Endodermal cell (in vitro differentiated cells): ENCODE measurements around the gene ATP6V0B. TPM values are rescaled to one million over a fixed set of nuclear protein-coding genes. Genes with fewer than 3 reads are reported as not detected.

Source experiments
- DNase-seq: peaks from one replicate; pipeline ENCODE4 v3.0.0-alpha.2; 2017
- H3K27ac ChIP-seq: 2 replicates; pipeline ENCODE4 v1.5.1; 2013; ENCODE audit warnings: mild to moderate bottlenecking, low read depth, low read length, moderate library complexity
- H3K27me3 ChIP-seq: 2 replicates; pipeline ENCODE4 v1.6.1; 2013; ENCODE audit warnings: mild to moderate bottlenecking, low read length, moderate library complexity; ENCODE audit not compliant: insufficient read depth, control insufficient read depth, poor library complexity, severe bottlenecking
- H3K36me3 ChIP-seq: 2 replicates; pipeline ENCODE4 v1.7.0; 2013; ENCODE audit warnings: mild to moderate bottlenecking, low read length, moderate library complexity; ENCODE audit not compliant: control insufficient read depth, insufficient read depth
- H3K4me1 ChIP-seq: one replicate; pipeline ENCODE4 v1.7.0; 2013; ENCODE audit warnings: low read length; ENCODE audit not compliant: control insufficient read depth, insufficient read depth
- H3K4me3 ChIP-seq: 2 replicates; pipeline ENCODE4 v1.5.1; 2013; ENCODE audit warnings: mild to moderate bottlenecking, low read length, moderate library complexity
- H3K9ac ChIP-seq: 2 replicates; pipeline ENCODE4 v1.6.1; 2013; ENCODE audit warnings: mild to moderate bottlenecking, low read length, moderate library complexity; ENCODE audit not compliant: poor library complexity, severe bottlenecking; ENCODE audit errors: extremely low read depth
- H3K9me3 ChIP-seq: 2 replicates; pipeline ENCODE4 v1.6.1; 2013; ENCODE audit warnings: mild to moderate bottlenecking, low read length, moderate library complexity; ENCODE audit not compliant: control insufficient read depth
- H3K27ac Mint-ChIP-seq: 2 replicates; pipeline ENCODE4 v1.8.0; 2020; ENCODE audit warnings: mixed read lengths
- H3K27me3 Mint-ChIP-seq: 2 replicates; pipeline ENCODE4 v1.8.0; 2021; ENCODE audit warnings: mild to moderate bottlenecking, mixed read lengths; ENCODE audit not compliant: insufficient read depth
- H3K36me3 Mint-ChIP-seq: 2 replicates; pipeline ENCODE4 v1.8.0; 2020; ENCODE audit warnings: low read depth, mixed read lengths
- H3K4me1 Mint-ChIP-seq: 2 replicates; pipeline ENCODE4 v1.8.0; 2020; ENCODE audit warnings: mixed read lengths
- H3K4me3 Mint-ChIP-seq: 2 replicates; pipeline ENCODE4 v1.8.0; 2020; ENCODE audit warnings: mild to moderate bottlenecking, moderate library complexity, mixed read lengths
- H3K9me3 Mint-ChIP-seq: 2 replicates; pipeline ENCODE4 v1.8.0; 2020; ENCODE audit warnings: mild to moderate bottlenecking, mixed read lengths
- CTCF ChIP-seq: fragments of 200-600 bp; sonication (generic); conservative IDR thresholded peaks from 2 replicates; pipeline ENCODE4 v1.5.0; 2021; ENCODE audit warnings: antibody characterized with exemption, mild to moderate bottlenecking
- WGBS, 2 experiments: methylation state at CpG; one replicate each; pipeline versions ENCODE4 v1.1.5 to v1.1.7; 2013; ENCODE audit warnings: missing lambda C conversion rate in 2 of 2, mixed read lengths in 1 of 2; ENCODE audit not compliant: insufficient coverage in 1 of 2, insufficient read length in 1 of 2; 5-methylcytosine and 5-hydroxymethylcytosine counted together
- total RNA-seq, 2 donors: library from RNA; stranded (reverse); fragmentation: NEBNext Ultra II Directional in 1 of 2; extraction: Animal tissue kit (Norgen Biotek cat#: 25700) in 1 of 2; gene quantifications; 2 replicates in 1 of 2; 3 replicates in 1 of 2; pipeline ENCODE4 v1.2.1, GENCODE V29; 2021

Gene ATP6V0B
- total RNA-seq, 2 donors from 2014 or later, result 108 to 116 TPM

DNA sequence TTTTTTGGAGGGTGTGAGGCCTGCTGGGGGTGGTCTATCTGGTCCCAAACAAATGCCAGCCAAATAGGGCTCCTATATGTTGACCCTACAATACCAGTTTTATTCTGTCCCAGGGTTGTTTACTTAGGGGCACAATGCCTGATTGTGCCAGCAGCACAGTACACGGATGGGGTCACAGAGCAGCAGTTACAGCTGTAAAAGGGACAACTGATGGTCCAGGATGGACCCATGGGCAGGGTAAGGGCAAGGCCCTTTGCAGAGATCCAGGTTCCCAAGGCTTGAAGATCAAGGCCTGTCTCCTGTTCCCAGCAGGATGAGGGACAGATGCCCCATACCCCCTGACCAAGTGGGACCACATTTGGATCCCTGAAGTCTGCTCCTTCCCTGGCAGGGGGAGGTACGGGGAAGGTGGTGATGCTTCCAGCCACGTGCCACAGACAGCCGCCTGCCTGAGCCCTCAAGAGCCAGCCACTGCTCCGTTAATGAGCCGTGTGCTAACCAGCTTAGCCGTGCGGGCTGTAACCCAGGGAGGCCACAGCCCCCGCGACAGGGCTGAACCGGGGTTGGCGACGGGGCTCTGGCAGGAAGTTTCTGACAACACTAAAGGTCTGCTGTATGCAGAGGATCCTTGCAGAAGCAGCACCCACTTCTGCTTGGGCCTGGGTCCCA lies 38.3 kb downstream of the ATP6V0B start:
- Histone ChIP-seq H3K36me3 (no peaks in the 10 kb centered on the region), H3K9ac (no peak overlapping the region), H3K4me1 (no peaks in the 10 kb centered on the region), H3K4me3 (no peak overlapping the region), H3K9me3 (no peaks in the 10 kb centered on the region), H3K27ac (no peak overlapping the region), H3K27me3 (no peaks in the 10 kb centered on the region)
- Mint-ChIP-seq H3K4me1 (no peaks in the 10 kb centered on the region), H3K9me3 (no peaks in the 10 kb centered on the region), H3K27me3 (no peaks in the 10 kb centered on the region), H3K36me3 (peaks cover 8% of the 10 kb centered on the region), H3K27ac (no peak overlapping the region), H3K4me3 (no peak overlapping the region)
- no peak for TF ChIP-seq CTCF
- 90 to 96% methylated on average over 13 of the region's 13 CpGs for WGBS, 2 experiments
- no peak for DNase-seq

- Mint-ChIP-seq H3K27ac (no peak overlapping the region), H3K9me3 (no peaks in the 10 kb centered on the region), H3K36me3 (peaks cover 4% of the 10 kb centered on the region), H3K4me1 (no peaks in the 10 kb centered on the region), H3K27me3 (no peaks in the 10 kb centered on the region), H3K4me3 (no peak overlapping the region)
- H3K9ac ChIP-seq, result no peak overlapping the region
- 89 to 100% methylated on average over 1 to 5 of the region's 5 CpGs for WGBS, 2 experiments
- no peaks in the 10 kb centered on the region for H3K4me1 ChIP-seq
- H3K27me3 ChIP-seq, result no peaks in the 10 kb centered on the region
- H3K36me3 ChIP-seq, result no peaks in the 10 kb centered on the region
- no peak overlapping the region for H3K27ac ChIP-seq
- no peak for TF ChIP-seq CTCF
- no peak overlapping the region for H3K4me3 ChIP-seq
- DNase-seq, result no peak
- H3K9me3 ChIP-seq, result no peaks in the 10 kb centered on the region
Observed at GRCh38 chr1:44013949-44014348, 39.2 kb downstream of the ATP6V0B start.

DNA sequence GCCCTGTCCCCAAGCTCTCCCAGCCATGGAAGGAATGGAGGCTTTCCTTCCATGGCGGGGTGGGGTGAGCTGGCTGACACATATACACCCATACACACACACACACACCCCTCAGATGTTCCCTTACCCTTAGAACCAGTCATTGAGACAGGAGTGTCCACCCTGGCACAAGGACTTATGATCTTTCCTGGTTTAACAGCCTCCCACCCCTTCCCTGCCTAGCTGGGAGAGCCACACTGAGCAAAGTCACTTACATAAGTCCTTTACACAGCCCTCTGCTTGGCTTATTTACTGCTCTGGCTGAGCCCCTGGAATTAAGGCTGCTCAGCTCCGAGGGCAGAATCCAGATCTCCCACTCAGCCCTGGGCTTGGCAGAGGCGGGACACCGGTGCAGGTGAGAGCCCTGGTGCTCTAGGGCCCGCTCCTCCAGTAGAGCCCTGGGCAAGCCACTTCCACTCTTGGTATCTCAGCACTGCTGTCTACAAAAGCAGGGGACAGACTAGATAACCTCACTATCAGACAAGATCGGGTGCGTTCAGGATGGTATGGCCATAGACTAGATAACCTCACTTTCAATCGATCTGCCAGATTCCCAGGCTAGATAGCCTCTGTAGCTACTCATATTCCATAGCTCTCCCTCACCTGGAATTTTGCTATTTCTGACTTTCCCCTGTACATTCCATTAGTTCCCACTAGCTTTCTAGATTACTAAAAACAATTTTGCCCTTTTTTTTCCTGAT lies 39.8 kb downstream of the ATP6V0B start:
- Histone ChIP-seq H3K9me3 (no peaks in the 10 kb centered on the region), H3K4me1 (no peaks in the 10 kb centered on the region), H3K27me3 (no peaks in the 10 kb centered on the region), H3K36me3 (no peaks in the 10 kb centered on the region), H3K27ac (no peak overlapping the region), H3K9ac (no peak overlapping the region), H3K4me3 (no peak overlapping the region)
- Mint-ChIP-seq H3K4me1 (no peaks in the 10 kb centered on the region), H3K4me3 (no peak overlapping the region), H3K27me3 (no peaks in the 10 kb centered on the region), H3K9me3 (no peaks in the 10 kb centered on the region), H3K27ac (no peak overlapping the region), H3K36me3 (peaks cover 3% of the 10 kb centered on the region)
- whole genome bisulfite sequencing, 2 experiments, result 89 to 96% methylated on average over 6 to 8 of the region's 8 CpGs
- no peak for TF ChIP-seq CTCF
- DNase-seq, result no peak
